Ramos (cell line): Measurements from ENCODE around the gene FSD2.
"Not testable (repeated sequence)": the region's sequence is repeated elsewhere in the genome, so short reads cannot be mapped to it uniquely, and the experiment has no call there.

Experiments
- in situ Hi-C: fragments of 300-500 bp; cut with MboI; formaldehyde crosslinking; loops from one replicate; pipeline ENCODE4 v1.14.3; 2022; ENCODE audit warnings: low sequenced_read_pairs; ENCODE audit not compliant: unreplicated experiment

Gene FSD2

GRCh38 chr15:82832601-82833361 lies 26.9 kb upstream of the FSD2 start:
- in situ Hi-C loops, result loop anchor here (25.0 kb wide), 1 partner anchor 295 kb away; the partner anchor contains the start of gene RPS17

DNA sequence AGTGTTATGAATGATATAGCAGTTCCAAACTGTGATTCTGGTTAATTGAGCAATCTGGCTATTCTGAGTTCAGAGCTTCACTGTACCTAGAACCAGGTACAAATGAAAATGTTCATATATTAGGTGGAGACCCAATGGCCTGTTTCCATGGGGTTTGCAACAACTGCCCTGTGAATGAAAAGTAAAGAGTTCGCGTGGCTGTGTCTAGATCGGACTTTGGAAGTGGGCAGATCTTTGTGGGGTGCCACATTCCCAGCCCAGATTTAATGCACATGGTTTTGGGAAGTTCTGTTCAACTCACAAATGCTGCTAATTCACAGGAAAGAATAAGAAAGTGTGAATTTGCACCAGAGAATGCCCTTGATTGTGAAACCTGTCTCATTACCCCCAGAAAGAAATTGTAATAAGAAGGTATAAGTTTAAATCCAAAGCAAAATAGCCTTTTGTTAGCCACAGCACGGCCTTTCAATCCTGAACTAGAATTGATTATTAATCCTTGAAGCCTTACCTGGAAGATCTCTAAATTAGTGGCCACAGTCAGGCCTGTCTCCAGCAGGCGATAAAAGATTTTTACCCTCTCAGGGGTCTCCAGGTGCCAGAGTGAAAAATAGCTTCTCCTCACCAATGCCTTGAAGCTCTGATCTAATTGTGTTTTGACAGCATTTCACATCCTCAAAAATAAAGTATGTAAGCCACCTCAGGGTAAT lies 26.2 kb upstream of the FSD2 start:
- in situ Hi-C loops, result loop anchor here (25.0 kb wide), 1 partner anchor 295 kb away; the partner anchor contains the start of gene RPS17

DNA sequence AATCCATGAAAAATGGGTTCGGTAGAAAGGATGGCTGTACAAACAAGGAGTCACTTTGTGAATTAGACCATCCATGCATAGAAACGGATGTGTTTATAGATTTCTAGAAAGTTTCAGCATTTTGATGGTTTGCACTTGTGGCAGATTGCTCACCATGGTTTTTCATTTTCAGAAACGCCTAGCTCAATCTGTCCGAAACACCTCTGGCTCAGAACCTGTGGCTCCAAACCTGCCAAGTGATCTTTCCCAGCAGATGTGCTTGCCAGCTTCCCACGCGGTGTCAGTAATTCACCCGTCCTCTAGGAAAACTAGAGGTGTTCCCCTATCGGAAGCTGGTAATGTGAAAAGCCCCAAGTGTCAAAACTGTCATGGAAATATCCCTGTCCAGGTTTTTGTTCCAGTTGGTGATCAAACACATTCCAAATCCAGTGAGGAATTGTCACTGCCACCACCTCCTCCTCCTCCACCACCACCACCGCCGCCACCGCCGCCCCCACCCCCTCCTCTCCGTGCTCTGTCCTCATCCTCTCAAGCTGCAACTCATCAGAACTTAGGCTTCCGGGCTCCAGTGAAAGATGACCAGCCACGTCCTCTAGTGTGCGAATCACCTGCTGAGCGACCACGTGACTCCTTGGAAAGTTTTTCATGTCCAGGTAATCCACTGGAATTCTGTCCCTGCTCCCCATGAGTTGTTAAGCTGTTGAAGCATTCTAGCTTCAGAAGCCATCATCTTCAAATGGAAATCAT lies 24.7 kb upstream of the FSD2 start:
- in situ Hi-C loops, result loop anchor here (25.0 kb wide), 1 partner anchor 293 kb away; the partner anchor contains the start of gene RPS17

GRCh38 chr15:82829234-82829633 lies 23.4 kb upstream of the FSD2 start:
- in situ Hi-C loops, result loop anchor here (25.0 kb wide), 1 partner anchor 292 kb away; the partner anchor contains the start of gene RPS17

DNA sequence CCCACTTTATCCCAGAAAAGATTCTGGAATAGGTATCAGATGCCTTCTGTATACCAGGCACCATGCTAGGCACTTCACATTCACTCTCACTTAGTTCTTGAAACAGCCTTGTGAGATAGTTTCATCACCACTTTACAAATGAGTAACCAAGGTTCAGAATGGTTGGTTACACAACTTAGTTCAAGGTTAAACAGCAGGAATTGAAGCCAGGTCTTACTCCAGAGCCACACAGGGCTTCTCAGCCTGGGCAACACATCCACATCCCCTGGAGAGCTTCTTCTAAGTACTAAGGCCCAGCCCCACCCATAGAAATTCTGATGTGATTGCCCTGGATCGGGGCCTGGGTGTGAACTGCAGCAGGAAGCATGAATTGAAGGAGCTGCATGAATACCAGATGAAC lies 22.2 kb upstream of the FSD2 start:
- in situ Hi-C loops, result loop anchor here (25.0 kb wide), 1 partner anchor 291 kb away; the partner anchor contains the start of gene RPS17

- in situ Hi-C loops, result no loop called here
Observed at GRCh38 chr15:82823049-82823448, 17.2 kb upstream of the FSD2 start.

DNA sequence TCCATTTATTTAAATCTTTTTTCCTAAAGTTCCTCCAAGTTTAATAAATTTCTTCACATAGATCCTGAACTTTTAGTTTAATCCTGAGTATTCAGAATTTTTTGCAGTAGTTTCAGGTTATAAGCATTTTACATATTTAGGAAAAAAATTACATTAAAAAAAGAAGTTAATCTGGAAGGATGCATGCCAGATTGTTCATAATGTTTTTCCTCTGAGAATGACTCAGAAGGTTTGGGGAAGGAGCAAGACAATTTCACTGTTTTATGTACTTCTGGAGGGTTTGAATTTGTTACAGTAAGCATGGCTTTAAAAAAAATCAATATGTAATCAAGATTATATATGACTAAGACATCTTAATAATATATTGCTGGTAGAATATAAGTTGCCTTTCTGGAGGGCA lies 16.0 kb upstream of the FSD2 start:
- in situ Hi-C loops, result not testable (repeated sequence)

DNA sequence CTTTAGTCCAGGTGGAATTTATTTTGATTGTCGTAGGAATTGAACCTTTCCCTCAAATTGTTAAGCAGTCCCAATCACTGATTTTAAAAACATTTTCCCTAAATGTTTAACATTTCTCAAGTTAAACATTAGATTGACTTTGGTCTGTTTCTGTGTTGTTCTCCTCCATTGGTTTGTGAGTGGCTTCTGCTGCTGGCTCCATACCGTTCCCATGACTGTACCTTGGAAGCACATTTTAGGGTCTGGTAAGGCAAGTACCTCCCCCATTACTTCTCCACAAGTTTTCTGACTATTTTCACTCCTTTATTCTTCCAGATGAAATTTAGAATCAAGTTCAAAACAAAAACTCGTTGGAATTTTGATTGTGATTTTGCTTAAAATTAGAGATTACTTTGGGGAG lies 15.5 kb upstream of the FSD2 start:
- in situ Hi-C loops, result not testable (repeated sequence)

- in situ Hi-C loops, result no loop called here
Observed at GRCh38 chr15:82820128-82820527, 14.3 kb upstream of the FSD2 start.

GRCh38 chr15:82812994-82813393 lies 7.1 kb upstream of the FSD2 start:
- in situ Hi-C loops, result no loop called here

- in situ Hi-C loops, result no loop called here
Observed at GRCh38 chr15:82810890-82811426, 5.1 kb upstream of the FSD2 start.

DNA sequence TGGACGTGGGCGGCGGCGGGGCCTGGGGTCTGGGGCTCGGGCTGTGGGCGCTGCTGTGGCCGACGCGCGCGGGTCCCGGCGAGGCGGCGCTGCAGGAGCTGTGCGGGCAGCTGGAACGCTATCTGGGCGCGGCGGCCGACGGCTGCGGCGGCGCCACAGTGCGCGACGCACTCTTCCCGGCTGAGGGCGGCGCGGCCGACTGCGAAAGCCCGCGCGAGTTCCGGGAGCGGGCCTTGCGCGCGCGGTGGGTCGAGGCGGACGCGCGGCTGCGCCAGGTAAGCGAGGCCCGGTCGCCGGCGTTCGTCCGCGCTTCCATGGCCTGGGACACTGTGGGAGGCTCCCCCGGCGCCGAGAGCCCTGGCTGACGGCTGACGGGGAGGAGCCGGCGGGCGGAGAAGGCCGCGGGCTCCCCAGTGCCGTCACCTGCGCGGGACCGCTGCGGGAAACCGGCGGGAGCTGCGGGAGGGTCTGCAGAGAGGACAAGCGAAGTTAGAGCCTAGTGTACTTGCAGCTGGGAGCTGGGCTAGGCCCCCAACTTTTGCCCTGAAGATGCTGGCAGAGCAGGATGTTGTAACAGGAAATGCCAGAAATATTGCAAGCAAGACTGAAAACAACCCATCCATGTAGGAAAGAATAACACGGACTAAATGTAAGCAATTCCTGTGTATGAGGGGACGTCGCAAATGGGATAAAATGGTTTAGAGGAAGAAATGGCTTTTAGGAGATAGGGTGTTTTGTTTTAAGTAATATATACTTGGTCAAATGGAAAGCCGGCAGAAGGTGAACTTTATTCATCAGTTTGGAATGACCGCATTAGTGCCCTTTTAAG lies 4.4 kb upstream of the FSD2 start:
- in situ Hi-C loops, result no loop called here

- in situ Hi-C loops, result no loop called here
Observed at GRCh38 chr15:82809308-82810060, 3.6 kb upstream of the FSD2 start, which contains the start of gene WHAMM. WHAMM (plus strand) TSS chr15:82809628; CDS start chr15:82809727, 99 bp downstream.

- in situ Hi-C loops, result no loop called here
Observed at GRCh38 chr15:82808634-82809041, 2.8 kb upstream of the FSD2 start.

GRCh38 chr15:82807920-82808633 lies 2.2 kb upstream of the FSD2 start:
- in situ Hi-C loops, result no loop called here

GRCh38 chr15:82804575-82804949 lies 1.3 kb downstream of the FSD2 start:
- in situ Hi-C loops, result no loop called here

DNA sequence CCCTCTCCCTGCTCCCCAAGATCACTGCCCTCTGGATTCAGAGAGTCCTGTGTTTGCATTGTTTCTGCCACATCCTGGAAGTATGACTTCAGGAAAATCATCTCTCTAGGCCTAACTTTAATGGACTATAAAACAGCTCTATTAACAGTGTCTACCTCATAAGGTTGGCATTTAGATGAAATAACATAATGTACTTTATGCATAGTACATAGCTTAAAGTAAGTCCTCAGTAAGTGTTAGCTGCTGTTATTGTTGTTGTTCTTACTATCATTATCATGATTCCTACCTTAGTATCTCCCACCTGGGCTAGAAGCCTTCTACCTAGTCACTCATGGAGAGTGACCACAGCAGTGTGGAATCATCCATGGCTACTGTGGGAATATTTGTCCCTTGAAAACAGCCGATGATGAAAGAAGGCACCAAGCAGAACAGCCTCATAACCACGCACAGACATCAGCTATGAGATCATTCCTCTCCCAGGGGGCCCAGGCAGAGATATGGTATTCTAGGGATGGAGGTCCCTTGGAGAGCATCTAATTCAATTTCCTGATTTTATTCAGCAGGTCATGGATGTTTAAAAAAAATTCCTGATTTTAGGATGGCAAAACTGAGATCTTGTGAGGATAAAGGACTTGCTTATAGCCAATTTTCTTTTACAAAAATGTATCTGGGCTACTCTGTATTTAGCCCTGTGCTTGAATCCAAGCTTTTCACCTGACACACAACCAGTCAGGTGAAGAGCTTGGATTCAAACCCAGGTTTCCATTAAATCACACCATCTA lies 1.9 kb downstream of the FSD2 start:
- in situ Hi-C loops, result no loop called here
